OCI-LY1 (cell line): ENCODE results near the gene NUTM2F.
"Not testable (repeated sequence)": the region's sequence is repeated elsewhere in the genome, so short reads cannot be mapped to it uniquely, and the experiment has no call there.

Experiments used
- EZH2 ChIP-seq: fragments of 200-600 bp; sonication (generic), shearing (Covaris generic); IDR thresholded peaks from 2 replicates; pipeline ENCODE4 v1.8.0; 2017; ENCODE audit warnings: borderline replicate concordance, mixed run types, mild to moderate bottlenecking, antibody characterized with exemption, low read length, moderate library complexity, mixed read lengths
- TF ChIP-seq, protein P1 (sequence below): fragments of 200-600 bp; sonication (generic), shearing (Covaris generic); IDR thresholded peaks from 2 replicates; pipeline ENCODE4 v1.5.1; 2017; ENCODE audit warnings: mild to moderate bottlenecking, antibody characterized with exemption, low read length, moderate library complexity, mixed read lengths

GRCh38 chr9:94340750-94341149 is 12.3 kb upstream of the NUTM2F start:
- TF ChIP-seq, protein P1, sequence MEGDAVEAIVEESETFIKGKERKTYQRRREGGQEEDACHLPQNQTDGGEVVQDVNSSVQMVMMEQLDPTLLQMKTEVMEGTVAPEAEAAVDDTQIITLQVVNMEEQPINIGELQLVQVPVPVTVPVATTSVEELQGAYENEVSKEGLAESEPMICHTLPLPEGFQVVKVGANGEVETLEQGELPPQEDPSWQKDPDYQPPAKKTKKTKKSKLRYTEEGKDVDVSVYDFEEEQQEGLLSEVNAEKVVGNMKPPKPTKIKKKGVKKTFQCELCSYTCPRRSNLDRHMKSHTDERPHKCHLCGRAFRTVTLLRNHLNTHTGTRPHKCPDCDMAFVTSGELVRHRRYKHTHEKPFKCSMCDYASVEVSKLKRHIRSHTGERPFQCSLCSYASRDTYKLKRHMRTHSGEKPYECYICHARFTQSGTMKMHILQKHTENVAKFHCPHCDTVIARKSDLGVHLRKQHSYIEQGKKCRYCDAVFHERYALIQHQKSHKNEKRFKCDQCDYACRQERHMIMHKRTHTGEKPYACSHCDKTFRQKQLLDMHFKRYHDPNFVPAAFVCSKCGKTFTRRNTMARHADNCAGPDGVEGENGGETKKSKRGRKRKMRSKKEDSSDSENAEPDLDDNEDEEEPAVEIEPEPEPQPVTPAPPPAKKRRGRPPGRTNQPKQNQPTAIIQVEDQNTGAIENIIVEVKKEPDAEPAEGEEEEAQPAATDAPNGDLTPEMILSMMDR, result not testable (repeated sequence)
- not testable (repeated sequence) for TF ChIP-seq EZH2
